ENCODE measurements around the gene KLK4. TPM values are rescaled to one million over a fixed set of nuclear protein-coding genes. Genes with fewer than 3 reads are reported as not detected.

The KLK4 gene
- total and polyA plus RNA-seq, 10 donors: 0.19 to 0.26 (median 0.20) TPM; not detected in 7

- H3K36me3 ChIP-seq: no peaks in the 10 kb centered on the region
- intact Hi-C loops (cut with DNase I; ENCODE audit: low total_unique reads): no loop called here
- peaks cover 0 to 81% (median 0%) of the 10 kb centered on the region in 7 donors for H3K27me3 ChIP-seq (replicated peaks in 1 of 7)
- no peaks in the 10 kb centered on the region for H3K4me1 ChIP-seq
- 85 to 88% (median 87%) methylated on average over 4 of the region's 4 CpGs for WGBS, 5 donors
- H3K27ac ChIP-seq: no peak overlapping the region
- no peak overlapping the region for H3K4me3 ChIP-seq
- TF ChIP-seq POLR2A (IDR thresholded peaks at IDR 0.05): no peak
- no peaks in the 10 kb centered on the region for H3K9me3 ChIP-seq
- DNase-seq: no peak
These were observed 41.7 kb downstream of the KLK4 start for GRCh38 chr19:50869479-50869878.

GRCh38 chr19:50861496-50862286 lies 49.5 kb downstream of the KLK4 start:
- Histone ChIP-seq H3K27me3 (replicated peaks in 1 of 7) (peaks cover 0 to 60% (median 11%) of the 10 kb centered on the region in 7 donors), H3K4me3 (no peak overlapping the region), H3K4me1 (no peaks in the 10 kb centered on the region), H3K9me3 (peaks cover 0 to 17% (median 0%) of the 10 kb centered on the region in 8 donors), H3K36me3 (no peaks in the 10 kb centered on the region), H3K27ac (no peak overlapping the region)
- no peak for DNase-seq
- intact Hi-C loops (cut with DNase I; ENCODE audit: low total_unique reads): no loop called here
- 68 to 79% (median 74%) methylated on average over 7 of the region's 7 CpGs for WGBS, 5 donors
- no peak for TF ChIP-seq POLR2A (IDR thresholded peaks at IDR 0.05)
- TF ChIP-seq CTCF (IDR thresholded peaks at IDR 0.05 in 8 of 11, conservative IDR thresholded peaks at IDR 0.05 in 3 of 11): no peak
- no peak for TF ChIP-seq POLR2AphosphoS5 (IDR thresholded peaks at IDR 0.05)

GRCh38 chr19:50861010-50861409 lies 50.2 kb downstream of the KLK4 start:
- TF ChIP-seq POLR2A (IDR thresholded peaks at IDR 0.05): no peak
- no peak for TF ChIP-seq POLR2AphosphoS5 (IDR thresholded peaks at IDR 0.05)
- no peak for TF ChIP-seq CTCF (IDR thresholded peaks at IDR 0.05 in 8 of 11, conservative IDR thresholded peaks at IDR 0.05 in 3 of 11)
- H3K4me1 ChIP-seq: no peaks in the 10 kb centered on the region
- no peaks in the 10 kb centered on the region for H3K36me3 ChIP-seq
- H3K27ac ChIP-seq: no peak overlapping the region
- intact Hi-C loops (cut with DNase I; ENCODE audit: low total_unique reads): no loop called here
- peaks cover 0 to 65% (median 11%) of the 10 kb centered on the region in 7 donors for H3K27me3 ChIP-seq (replicated peaks in 1 of 7)
- H3K4me3 ChIP-seq: no peak overlapping the region
- peaks cover 0 to 17% (median 0%) of the 10 kb centered on the region in 8 donors for H3K9me3 ChIP-seq
- DNase-seq: no peak
- WGBS, 5 donors: 70 to 84% (median 73%) methylated on average over 5 of the region's 5 CpGs

GRCh38 chr19:50859849-50860248 lies 51.3 kb downstream of the KLK4 start:
- no peaks in the 10 kb centered on the region for H3K4me1 ChIP-seq
- H3K27me3 ChIP-seq (replicated peaks in 1 of 7): peaks cover 0 to 72% (median 11%) of the 10 kb centered on the region in 7 donors
- H3K4me3 ChIP-seq: no peak overlapping the region
- H3K36me3 ChIP-seq: no peaks in the 10 kb centered on the region
- peaks cover 0 to 17% (median 0%) of the 10 kb centered on the region in 8 donors for H3K9me3 ChIP-seq
- intact Hi-C loops (cut with DNase I; ENCODE audit: low total_unique reads): no loop called here
- no peak for DNase-seq
- no peak overlapping the region for H3K27ac ChIP-seq
- 77 to 88% (median 84%) methylated on average over 4 of the region's 4 CpGs for WGBS, 5 donors
- TF ChIP-seq POLR2A (IDR thresholded peaks at IDR 0.05) (no peak), CTCF (IDR thresholded peaks at IDR 0.05 in 8 of 11, conservative IDR thresholded peaks at IDR 0.05 in 3 of 11) (no peak), POLR2AphosphoS5 (IDR thresholded peaks at IDR 0.05) (no peak)

Data from spleen (tissue), 11 donors.